DMS114 treated with DMSO at 0.1 percent for 48 hours (cell line): Measurements from ENCODE around the gene TUBG2.

Experiments used
- DNase-seq: peaks from one replicate; lab custom pipeline; 2025; ENCODE audit not compliant: unreplicated experiment; lab: John Stamatoyannopoulos, UW

TUBG2 gene

GRCh38 chr17:42695500-42695899 is 36.4 kb downstream of the TUBG2 start:
- DNase-seq, result no peak

GRCh38 chr17:42697108-42697811 is 38.2 kb downstream of the TUBG2 start:
- DNase-seq, result no peak

- no peak for DNase-seq
Observed at GRCh38 chr17:42698736-42699414, 39.8 kb downstream of the TUBG2 start.

- no peak for DNase-seq
Observed at GRCh38 chr17:42699415-42699740, 40.3 kb downstream of the TUBG2 start.

GRCh38 chr17:42700586-42701289 is 41.7 kb downstream of the TUBG2 start:
- no peak for DNase-seq

- no peak for DNase-seq
Observed at GRCh38 chr17:42702446-42702845, 43.4 kb downstream of the TUBG2 start.

- DNase-seq, result no peak
Observed at GRCh38 chr17:42704490-42704836, 45.4 kb downstream of the TUBG2 start.

GRCh38 chr17:42704837-42705494 is 45.9 kb downstream of the TUBG2 start:
- DNase-seq, result no peak

- no peak for DNase-seq
Observed at GRCh38 chr17:42706732-42707131, 47.6 kb downstream of the TUBG2 start.

GRCh38 chr17:42708588-42708987 is 49.5 kb downstream of the TUBG2 start:
- DNase-seq, result no peak

- DNase-seq, result no peak
Observed at GRCh38 chr17:42709561-42709960, 50.5 kb downstream of the TUBG2 start.
